Small intestine (tissue), 16 donors: Measurements from ENCODE around the gene UBL4A. TPM values are rescaled to one million over a fixed set of nuclear protein-coding genes. Genes with fewer than 3 reads are reported as not detected.

Experiments used
- DNase-seq, 2 donors: peaks; one replicate each; pipeline versions ENCODE4 v3.0.0 to v3.0.0-alpha.2; 2013
- FAIRE-seq: peaks from 2 replicates; lab custom pipeline; 2012; peaks lifted over from hg19 to GRCh38; lab: Jason Lieb, UNC
- H3K27ac ChIP-seq, 3 donors: one replicate each; pipeline ENCODE4 v1.5.1; 2013; ENCODE audit warnings: low read length in 2 of 3, mild to moderate bottlenecking in 2 of 3, control low read depth in 1 of 3, inconsistent platforms in 1 of 3, low read depth in 1 of 3, moderate library complexity in 1 of 3
- H3K27me3 ChIP-seq, 3 donors: one replicate each; pipeline ENCODE4 v1.6.1; 2013; ENCODE audit warnings: low read length in 3 of 3, inconsistent platforms in 1 of 3; ENCODE audit not compliant: control insufficient read depth in 3 of 3, insufficient read depth in 3 of 3
- H3K36me3 ChIP-seq, 3 donors: one replicate each; pipeline ENCODE4 v1.6.1; 2013; ENCODE audit warnings: low read length in 3 of 3, inconsistent platforms in 1 of 3, low read depth in 1 of 3, mild to moderate bottlenecking in 1 of 3, moderate library complexity in 1 of 3; ENCODE audit not compliant: control insufficient read depth in 3 of 3, insufficient read depth in 2 of 3
- H3K4me1 ChIP-seq, 3 donors: one replicate each; pipeline ENCODE4 v1.6.1; 2013; ENCODE audit warnings: low read length in 2 of 3, inconsistent platforms in 1 of 3, low read depth in 1 of 3, mild to moderate bottlenecking in 1 of 3, moderate library complexity in 1 of 3; ENCODE audit not compliant: control insufficient read depth in 3 of 3, insufficient read depth in 2 of 3
- H3K4me3 ChIP-seq, 3 donors: one replicate each; pipeline ENCODE4 v1.5.1; 2013; ENCODE audit warnings: low read length in 3 of 3, control low read depth in 1 of 3, inconsistent platforms in 1 of 3, low read depth in 1 of 3, mild to moderate bottlenecking in 1 of 3, moderate library complexity in 1 of 3
- H3K9me3 ChIP-seq, 2 donors: one replicate each; pipeline ENCODE4 v1.6.1; 2013; ENCODE audit warnings: low read depth in 1 of 2, low read length in 1 of 2; ENCODE audit not compliant: control insufficient read depth in 2 of 2, insufficient read depth in 1 of 2
- WGBS, 3 donors: extraction: QIAGEN DNeasy Blood & Tissue Kit; methylation state at CpG; one replicate each; pipeline ENCODE4 v1.1.7; 2013; 5-methylcytosine and 5-hydroxymethylcytosine counted together
- long read RNA-seq, 10 donors: transcript quantifications; one replicate each; lab custom pipeline, GENCODE V29; 2026
- polyA plus RNA-seq, 4 donors: library from polyadenylated mRNA; stranded (reverse) in 3 of 4; unstranded in 1 of 4; fragments of 200-250 nt in 3 of 4; fragments of 120-200 nt in 1 of 4; gene quantifications; one replicate each; pipeline versions ENCODE4 v1.2.1 to v1.2.3, GENCODE V29; 2013
- donor health status: healthy with polysubstance abuse.
- donor health status: control.
- donor health status: control.
- donor health status: Bipolar disorder and iron deficiency.
- donor health status: healthy.

The UBL4A gene
- polyA plus RNA-seq: 10 to 100 TPM; 23.8 to 32.3 (median 28.3) TPM
- long read RNA-seq, donor 1, transcript UBL4A-202 (4 exons, 2,382 nt): major isoform, 28 of 29 reads
- long read RNA-seq, donor 1, partial matches to known transcripts: 0 of 29 reads
- long read RNA-seq, donor 1, other reads (novel, unspliced or antisense): 0 of 29 reads
- long read RNA-seq, donor 2, transcript UBL4A-202 (4 exons, 2,382 nt): major isoform, 6 of 6 reads
- long read RNA-seq, donor 2, partial matches to known transcripts: 0 of 6 reads
- long read RNA-seq, donor 2, other reads (novel, unspliced or antisense): 0 of 6 reads
- long read RNA-seq, donor 3, transcript UBL4A-202 (4 exons, 2,382 nt): major isoform, 9 of 9 reads
- long read RNA-seq, donor 3, partial matches to known transcripts: 0 of 9 reads
- long read RNA-seq, donor 3, other reads (novel, unspliced or antisense): 0 of 9 reads
- long read RNA-seq, donor 4: 0 reads
- long read RNA-seq, donor 5, partial matches to known transcripts: 0 of 3 reads
- long read RNA-seq, donor 5, other reads (novel, unspliced or antisense): 0 of 3 reads
- long read RNA-seq, donor 6, transcript UBL4A-202 (4 exons, 2,382 nt): major isoform, 10 of 10 reads
- long read RNA-seq, donor 6, partial matches to known transcripts: 0 of 10 reads
- long read RNA-seq, donor 6, other reads (novel, unspliced or antisense): 0 of 10 reads
- long read RNA-seq, donor 7, transcript UBL4A-202 (4 exons, 2,382 nt): major isoform, 28 of 30 reads
- long read RNA-seq, donor 7, partial matches to known transcripts: 0 of 30 reads
- long read RNA-seq, donor 7, other reads (novel, unspliced or antisense): 0 of 30 reads
- long read RNA-seq, donor 8: 0 reads
- long read RNA-seq, donor 9, partial matches to known transcripts: 0 of 4 reads
- long read RNA-seq, donor 9, other reads (novel, unspliced or antisense): 0 of 4 reads
- long read RNA-seq, donor 10, transcript UBL4A-202 (4 exons, 2,382 nt): major isoform, 13 of 15 reads
- long read RNA-seq, donor 10, partial matches to known transcripts: 0 of 15 reads
- long read RNA-seq, donor 10, other reads (novel, unspliced or antisense): 0 of 15 reads

- no peak for FAIRE-seq
- H3K27me3 ChIP-seq: no peaks in the 10 kb centered on the region
- H3K4me1 ChIP-seq: peaks cover 0 to 22% (median 0%) of the 10 kb centered on the region in 3 donors
- peak; percentile 52 to 74 for DNase-seq
- H3K36me3 ChIP-seq: peaks cover 0 to 39% (median 0%) of the 10 kb centered on the region in 3 donors
- H3K4me3 ChIP-seq: peak within 1 kb of the TSS; percentile 50 to 63 (median 53)
- WGBS, 3 donors: 1 to 36% (median 11%) methylated on average over 7 to 95 of the region's 95 CpGs
- no peaks in the 10 kb centered on the region for H3K9me3 ChIP-seq
- H3K27ac ChIP-seq: peak within 1 kb of the TSS; percentile 74 to 84 (median 75)
Measured at GRCh38 chrX:154486396-154487207, at the start of gene UBL4A. Gene UBL4A (minus strand): TSS chrX:154486615. CDS start chrX:154486584, 31 bp downstream.

- Histone ChIP-seq H3K9me3 (no peaks in the 10 kb centered on the region), H3K4me3 (no peak overlapping the region), H3K36me3 (peaks cover 0 to 39% (median 0%) of the 10 kb centered on the region in 3 donors), H3K27ac (no peak overlapping the region), H3K4me1 (peaks cover 0 to 11% (median 0%) of the 10 kb centered on the region in 3 donors), H3K27me3 (no peaks in the 10 kb centered on the region)
- WGBS, 3 donors: 83 to 85% (median 84%) methylated on average over 5 to 9 of the region's 9 CpGs
- DNase-seq (no peak), FAIRE-seq (no peak)
Measured at GRCh38 chrX:154535892-154536291, 49.5 kb upstream of the UBL4A start.

GRCh38 chrX:154534526-154535322, 48.3 kb upstream of the UBL4A start:
- no peaks in the 10 kb centered on the region for H3K9me3 ChIP-seq
- FAIRE-seq (no peak), DNase-seq (peak; percentile 74 to 81)
- H3K4me3 ChIP-seq: no peak overlapping the region
- peaks cover 0 to 15% (median 0%) of the 10 kb centered on the region in 3 donors for H3K4me1 ChIP-seq
- 24 to 31% (median 24%) methylated on average over 26 to 34 of the region's 34 CpGs for WGBS, 3 donors
- no peak overlapping the region for H3K27ac ChIP-seq
- peaks cover 0 to 41% (median 0%) of the 10 kb centered on the region in 3 donors for H3K36me3 ChIP-seq
- no peaks in the 10 kb centered on the region for H3K27me3 ChIP-seq

- peaks cover 0 to 16% (median 0%) of the 10 kb centered on the region in 3 donors for H3K4me1 ChIP-seq
- 93 to 95% (median 95%) methylated on average over 21 to 23 of the region's 23 CpGs for whole genome bisulfite sequencing, 3 donors
- H3K27me3 ChIP-seq: no peaks in the 10 kb centered on the region
- peaks cover 0 to 41% (median 0%) of the 10 kb centered on the region in 3 donors for H3K36me3 ChIP-seq
- no peaks in the 10 kb centered on the region for H3K9me3 ChIP-seq
- H3K4me3 ChIP-seq: no peak overlapping the region
- FAIRE-seq: no peak
- no peak overlapping the region for H3K27ac ChIP-seq
- no peak for DNase-seq
Measured at GRCh38 chrX:154532690-154533089, 46.3 kb upstream of the UBL4A start.

- no peak overlapping the region for H3K4me3 ChIP-seq
- H3K27ac ChIP-seq: peak overlapping the region in 1 of 3 donors; percentile 44
- FAIRE-seq (no peak), DNase-seq (no peak)
- H3K9me3 ChIP-seq: no peaks in the 10 kb centered on the region
- H3K36me3 ChIP-seq: peaks cover 0 to 41% (median 0%) of the 10 kb centered on the region in 3 donors
- no peaks in the 10 kb centered on the region for H3K27me3 ChIP-seq
- H3K4me1 ChIP-seq: peaks cover 0 to 23% (median 0%) of the 10 kb centered on the region in 3 donors
- 75 to 93% (median 81%) methylated on average over 4 to 16 of the region's 16 CpGs for WGBS, 3 donors
Measured at GRCh38 chrX:154531626-154532025, 45.2 kb upstream of the UBL4A start.

GRCh38 chrX:154530286-154530685, 43.9 kb upstream of the UBL4A start:
- 58 to 81% (median 63%) methylated on average over 4 to 11 of the region's 11 CpGs for WGBS, 3 donors

GRCh38 chrX:154529206-154529612, 42.8 kb upstream of the UBL4A start:
- no peaks in the 10 kb centered on the region for H3K27me3 ChIP-seq
- FAIRE-seq: no peak
- 69 to 86% (median 83%) methylated on average over 3 to 6 of the region's 6 CpGs for WGBS, 3 donors

More at GRCh38 chrX:154530286-154530685, 43.9 kb upstream of the UBL4A start:
- Histone ChIP-seq H3K4me3 (no peak overlapping the region), H3K27ac (no peak overlapping the region), H3K36me3 (peaks cover 0 to 35% (median 0%) of the 10 kb centered on the region in 3 donors), H3K9me3 (no peaks in the 10 kb centered on the region), H3K27me3 (no peaks in the 10 kb centered on the region), H3K4me1 (peaks cover 0 to 23% (median 0%) of the 10 kb centered on the region in 3 donors)
- DNase-seq: no peak
- FAIRE-seq: no peak

More at GRCh38 chrX:154529206-154529612, 42.8 kb upstream of the UBL4A start:
- peaks cover 0 to 26% (median 0%) of the 10 kb centered on the region in 3 donors for H3K36me3 ChIP-seq
- peaks cover 0 to 20% (median 0%) of the 10 kb centered on the region in 3 donors for H3K4me1 ChIP-seq
- no peaks in the 10 kb centered on the region for H3K9me3 ChIP-seq
- no peak for DNase-seq
- H3K27ac ChIP-seq: no peak overlapping the region
- no peak overlapping the region for H3K4me3 ChIP-seq
